UCSD-AML1 (cell line): ENCODE results near the gene NIFK.
"Not testable (repeated sequence)": the region's sequence is repeated elsewhere in the genome, so short reads cannot be mapped to it uniquely, and the experiment has no call there.

ENCODE experiments used
- DNase-seq: peaks from one replicate; lab custom pipeline; 2025; ENCODE audit not compliant: unreplicated experiment; lab: John Stamatoyannopoulos, UW

NIFK gene

DNA sequence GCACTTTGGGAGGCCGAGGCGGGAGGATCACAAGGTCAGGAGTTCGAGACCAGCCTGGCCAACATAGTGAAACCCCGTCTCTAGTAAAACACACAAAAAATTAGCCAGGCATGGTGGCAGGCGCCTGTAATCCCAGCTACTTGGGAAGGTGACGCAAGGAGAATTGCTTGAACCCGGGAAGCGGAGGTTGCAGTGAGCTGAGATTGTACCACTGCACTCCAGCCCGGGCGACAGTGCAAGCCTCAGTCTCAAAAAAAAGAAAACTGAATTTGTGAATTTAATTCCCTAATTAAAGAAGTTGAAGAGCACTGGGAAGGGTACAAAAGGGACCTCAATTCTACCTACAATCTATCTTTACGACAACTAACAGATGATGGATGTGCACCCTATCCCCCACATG, 2.1 kb downstream of the NIFK start:
- DNase-seq, result not testable (repeated sequence)

GRCh38 chr2:121731366-121731765, 5.3 kb downstream of the NIFK start:
- no peak for DNase-seq

DNA sequence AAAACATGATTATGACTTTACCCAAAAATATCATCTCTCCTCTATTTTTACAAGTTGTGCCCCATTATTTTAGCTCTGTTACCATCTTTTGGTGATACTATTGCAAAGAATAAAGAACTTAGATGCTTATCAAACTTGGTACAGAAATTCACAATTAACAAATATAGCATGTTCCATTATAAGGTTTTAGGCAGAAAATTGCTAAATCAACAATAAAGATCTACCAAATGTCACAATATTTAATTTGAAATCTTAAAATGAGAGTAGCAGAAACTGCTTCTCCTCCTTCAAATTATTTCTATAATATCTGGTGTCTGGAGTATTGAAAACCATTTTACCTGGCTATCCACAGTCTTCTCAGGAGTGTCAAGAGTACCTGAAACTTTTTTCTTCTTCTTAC, 8.7 kb downstream of the NIFK start:
- no peak for DNase-seq

GRCh38 chr2:121727332-121727731, 9.3 kb downstream of the NIFK start:
- DNase-seq, result no peak

GRCh38 chr2:121723316-121723715, 13.4 kb downstream of the NIFK start:
- no peak for DNase-seq

DNA sequence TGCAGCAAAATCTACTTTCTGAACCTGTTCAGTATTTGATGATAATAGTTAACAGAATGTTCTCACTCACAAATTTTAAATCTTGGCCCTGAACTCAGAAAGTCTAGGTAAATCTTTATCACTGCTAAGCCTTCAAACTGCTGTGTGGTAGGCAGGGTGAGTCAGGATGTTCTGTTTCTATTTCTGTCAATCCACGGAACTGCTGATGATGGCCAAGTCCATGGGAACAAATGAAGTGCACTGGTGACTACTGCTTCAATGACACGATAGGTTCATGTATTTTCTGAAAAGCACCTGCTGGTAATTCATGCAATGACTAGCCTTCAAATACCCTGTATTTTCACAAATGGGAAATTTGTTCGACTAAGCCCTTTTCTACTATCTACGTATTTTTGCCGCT, 14.2 kb downstream of the NIFK start:
- DNase-seq, result no peak

- no peak for DNase-seq
Observed at GRCh38 chr2:121721926-121722325, 14.7 kb downstream of the NIFK start.

DNA sequence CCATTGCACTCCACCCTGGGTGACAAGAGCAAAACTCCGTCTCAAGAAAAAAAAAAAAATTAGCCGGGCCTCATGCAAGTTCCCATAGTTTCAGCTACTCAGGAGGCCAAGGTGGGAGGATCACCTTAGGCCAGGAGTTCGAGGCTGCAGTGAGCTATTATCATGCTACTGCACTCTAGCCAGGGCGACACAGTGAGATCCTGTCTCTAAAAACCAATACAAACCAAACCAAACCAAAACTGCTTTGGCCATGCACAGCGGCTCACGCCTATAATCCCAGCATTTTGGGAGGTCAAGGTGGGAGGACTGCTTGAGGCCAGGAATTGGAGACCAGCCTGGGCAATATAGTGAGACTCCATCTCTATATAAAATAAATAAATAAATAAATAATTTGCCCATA, 19.1 kb downstream of the NIFK start:
- no peak for DNase-seq

DNA sequence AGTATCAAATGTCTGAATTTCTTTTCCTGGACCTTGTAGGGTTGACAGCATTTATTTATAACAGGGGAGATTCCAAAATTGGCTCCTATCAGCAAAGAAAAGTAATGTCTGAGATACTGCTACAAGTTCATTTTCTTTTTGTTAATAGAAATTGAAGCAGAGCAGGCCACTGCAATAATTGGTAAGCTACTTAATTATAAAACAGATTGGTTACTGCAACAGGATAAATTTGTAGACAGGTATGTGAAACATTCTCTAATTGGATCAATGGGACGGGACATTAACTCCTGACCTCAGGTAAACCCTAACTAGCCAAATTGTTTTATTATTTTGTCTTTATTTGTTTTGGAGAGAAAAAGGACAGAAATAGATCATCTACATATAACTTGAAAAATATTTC, 20.5 kb downstream of the NIFK start:
- no peak for DNase-seq

DNA sequence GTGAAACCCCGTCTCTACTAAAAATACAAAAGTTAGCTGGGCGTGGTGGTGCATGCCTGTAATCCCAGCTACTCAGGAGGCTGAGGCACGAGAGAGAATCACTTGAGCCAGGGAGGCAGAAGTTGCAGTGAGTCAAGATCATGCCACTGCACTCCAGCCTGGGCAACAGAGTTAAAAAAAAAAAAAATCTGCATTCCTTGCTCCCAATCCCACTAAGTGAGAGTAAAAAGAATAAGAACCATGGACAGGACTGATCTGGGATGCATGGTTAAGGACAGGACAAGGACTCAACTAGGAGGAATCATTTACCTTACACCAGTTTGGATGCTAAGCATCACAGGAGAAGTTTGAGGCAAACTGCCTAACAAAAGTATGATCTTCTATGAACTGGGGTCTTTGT, 25.2 kb downstream of the NIFK start:
- DNase-seq, result not testable (repeated sequence)

- no peak for DNase-seq
Observed at GRCh38 chr2:121710470-121711170, 26.1 kb downstream of the NIFK start.

- DNase-seq, result no peak
Observed at GRCh38 chr2:121709776-121710469, 26.8 kb downstream of the NIFK start.

- DNase-seq, result no peak
Observed at GRCh38 chr2:121707920-121708361, 28.7 kb downstream of the NIFK start.

DNA sequence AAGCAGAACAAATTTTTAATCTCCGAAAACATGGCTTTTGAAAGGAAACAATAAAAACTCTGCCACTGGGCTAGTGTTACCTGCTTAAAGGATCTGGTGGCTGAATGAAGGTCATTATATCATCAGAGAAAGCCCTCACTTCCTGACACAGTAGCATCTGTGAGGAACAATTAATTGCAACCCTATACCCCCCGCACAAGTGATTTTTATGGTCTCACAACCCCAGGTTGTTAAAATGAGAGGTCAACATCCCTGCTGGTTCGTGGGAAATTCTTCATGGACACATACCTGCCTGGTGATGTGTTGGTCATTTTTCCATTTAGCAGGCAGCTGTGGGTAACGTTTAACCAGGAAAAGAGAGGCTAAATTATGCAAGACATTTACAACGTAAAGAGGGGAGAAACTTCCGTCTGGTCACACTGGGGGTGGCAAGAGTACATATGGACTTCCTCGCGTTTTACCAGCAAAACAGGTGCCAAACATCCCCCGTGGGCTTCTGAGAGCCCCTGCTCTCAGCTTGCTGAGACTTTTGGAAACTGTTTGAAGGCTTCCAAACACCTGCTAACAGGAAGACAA, 29.2 kb downstream of the NIFK start:
- DNase-seq, result no peak

GRCh38 chr2:121705958-121706357, 30.7 kb downstream of the NIFK start:
- no peak for DNase-seq

GRCh38 chr2:121705390-121705789, 31.3 kb downstream of the NIFK start:
- peak; percentile 62 for DNase-seq

- DNase-seq, result not testable (repeated sequence)
Observed at GRCh38 chr2:121701761-121702160, 34.9 kb downstream of the NIFK start.

- DNase-seq, result peak; percentile 82
Observed at GRCh38 chr2:121699421-121700333, 37.0 kb downstream of the NIFK start.

DNA sequence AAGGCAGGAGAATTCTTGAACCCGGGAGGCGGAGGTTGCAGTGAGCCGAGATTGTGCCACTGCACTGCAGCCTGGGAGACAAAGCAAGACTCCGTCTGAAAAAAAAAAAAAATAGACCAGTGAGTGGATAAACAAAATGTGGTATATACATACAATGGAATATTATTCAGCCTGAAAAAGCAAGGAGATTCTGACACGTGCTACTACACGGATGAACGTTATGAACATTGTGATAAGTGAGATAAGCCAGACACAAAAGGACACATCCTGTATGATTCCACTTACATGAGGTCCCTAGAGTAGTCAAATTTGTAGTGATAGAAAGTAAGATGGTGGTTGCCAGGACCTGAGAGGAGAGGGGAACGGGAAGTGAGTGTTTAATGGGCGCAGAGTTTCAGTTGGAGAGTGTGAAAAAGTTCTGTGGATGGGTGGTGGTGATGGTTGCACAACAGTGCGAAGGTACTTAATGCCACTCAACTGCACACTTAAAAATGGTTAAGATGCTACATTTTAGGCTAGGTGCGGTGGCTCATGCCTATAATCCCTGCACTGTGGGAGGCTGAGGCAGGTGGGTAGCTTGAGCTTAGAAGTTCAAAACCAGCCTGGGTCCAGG, 38.3 kb downstream of the NIFK start:
- DNase-seq, result no peak

- no peak for DNase-seq
Observed at GRCh38 chr2:121697108-121697631, 39.5 kb downstream of the NIFK start.
